GM10248 (cell line): ENCODE results near the gene GSG1L.

Experiments
- CTCF ChIA-PET: fragments of 300-600 bp; sonication (Branson Sonifier 250); formaldehyde crosslinking; extraction: SDS; loops from one replicate; lab custom pipeline; 2021; ENCODE audit warnings: antibody characterized with exemption; lab: Yijun Ruan, JAX
- POLR2A ChIA-PET: fragments of 350-650 bp; sonication (Branson Sonifier 250); formaldehyde crosslinking; extraction: SDS; loops from one replicate; lab custom pipeline; 2020; ENCODE audit warnings: antibody characterized with exemption; lab: Yijun Ruan, JAX
- DNase-seq: peaks from one replicate; pipeline ENCODE4 v3.0.0; 2012; ENCODE audit errors: extremely low spot score
- CTCF ChIP-seq: IDR thresholded peaks from 2 replicates; pipeline ENCODE4 v1.5.1; 2012; ENCODE audit warnings: mild to moderate bottlenecking, low read depth; ENCODE audit errors: extremely low read depth, missing control alignments, control extremely low read depth

The GSG1L gene

DNA sequence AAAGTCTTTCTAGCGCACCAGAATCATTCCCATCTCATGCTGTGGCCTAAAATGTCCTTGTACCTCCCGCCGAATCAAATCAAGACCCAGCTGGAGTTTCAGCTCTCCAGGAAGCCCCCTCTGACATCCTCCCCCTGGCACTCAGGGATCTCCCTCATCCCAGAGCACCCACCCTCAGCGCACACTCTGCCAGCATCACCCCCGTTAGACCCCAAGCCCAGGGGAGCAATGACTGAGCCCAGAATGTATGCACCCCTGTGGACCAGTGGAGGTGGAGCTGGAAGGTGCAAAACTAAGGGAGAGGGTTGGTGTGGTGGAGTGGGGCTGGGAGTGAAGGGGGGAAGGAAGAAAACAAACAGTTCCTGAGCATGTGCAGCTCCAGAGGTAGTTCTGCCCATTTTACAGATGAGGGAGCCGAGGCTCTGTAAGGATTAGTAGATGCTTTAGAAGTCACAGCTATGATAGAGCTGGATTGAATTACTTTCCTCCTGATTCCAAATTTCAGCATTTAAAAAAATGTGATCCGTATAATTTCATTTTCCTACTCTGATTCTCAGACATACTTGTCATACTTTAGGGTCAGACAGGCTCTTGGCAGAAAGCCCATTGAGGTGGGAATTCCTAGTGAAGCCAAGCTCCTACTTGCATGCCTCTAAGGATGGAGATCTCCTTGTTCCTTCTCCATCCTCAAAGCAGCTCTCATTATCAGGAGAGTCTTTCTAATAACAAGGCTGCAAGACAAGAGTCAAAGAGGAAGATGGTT lies 270.8 kb downstream of the GSG1L start:
- DNase-seq: no peak
- ChIA-PET CTCF (no interaction called here), POLR2A (no interaction called here)
- no peak for TF ChIP-seq CTCF

DNA sequence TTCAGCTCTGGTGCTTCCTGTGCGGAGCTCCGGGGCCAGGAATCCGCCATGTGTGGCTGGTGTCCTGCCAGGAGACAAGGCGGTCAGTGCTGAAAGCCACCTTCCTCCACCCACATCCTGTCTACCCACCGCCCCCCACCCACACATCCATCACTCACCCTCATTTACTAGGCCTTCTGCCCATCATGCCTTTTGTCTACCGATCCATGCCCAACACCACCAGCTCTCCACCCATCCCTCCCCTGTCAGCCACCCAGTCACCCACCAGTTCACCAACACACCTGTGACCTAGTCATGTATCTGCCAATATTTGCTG lies 272.2 kb downstream of the GSG1L start:
- ChIA-PET POLR2A (no interaction called here), CTCF (no interaction called here)
- no peak for TF ChIP-seq CTCF
- DNase-seq: no peak

DNA sequence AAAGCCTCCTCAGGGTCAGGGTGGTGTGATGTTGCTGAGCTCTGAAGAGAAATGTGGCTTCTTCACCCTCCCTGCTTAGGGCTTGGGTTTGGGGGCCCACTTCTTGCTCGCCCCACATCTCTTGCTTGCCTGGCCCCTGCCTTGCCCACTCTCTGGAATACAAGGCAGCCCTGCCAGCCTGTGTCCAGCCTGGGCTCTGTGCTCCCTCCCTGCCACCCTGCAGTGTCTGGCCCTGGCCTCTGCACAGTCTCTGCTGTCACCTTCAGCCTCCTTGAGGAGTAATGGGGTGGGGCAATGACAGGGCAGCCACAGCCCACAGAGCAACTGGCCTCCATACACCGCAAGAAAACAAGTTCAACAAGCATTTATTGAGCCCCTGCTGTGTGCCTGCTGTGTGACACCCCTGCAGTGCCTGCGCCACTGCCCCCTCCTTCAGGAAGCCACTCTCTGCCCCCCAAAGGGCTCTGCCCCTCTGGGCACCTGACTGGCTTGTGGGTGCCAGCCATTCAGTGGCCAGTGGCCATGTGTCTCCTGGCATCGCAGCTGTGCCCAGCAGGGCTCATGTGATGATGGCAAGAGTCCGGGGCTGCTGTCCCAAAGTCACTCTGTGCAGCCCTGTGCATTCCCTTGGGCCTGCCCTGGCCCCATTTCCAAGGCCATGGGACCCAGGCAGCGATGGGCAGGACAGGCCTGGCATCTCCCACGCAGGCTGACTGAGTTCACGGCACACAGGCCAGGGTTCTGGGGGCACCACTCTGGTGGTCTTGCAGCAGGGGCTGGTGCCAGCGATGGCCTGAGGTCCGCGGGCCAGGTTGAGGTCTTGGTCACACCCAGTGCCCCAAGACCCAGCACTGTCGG lies 272.7 kb downstream of the GSG1L start:
- CTCF ChIA-PET: no interaction called here
- no peak for TF ChIP-seq CTCF
- POLR2A ChIA-PET: no interaction called here
- DNase-seq: no peak

DNA sequence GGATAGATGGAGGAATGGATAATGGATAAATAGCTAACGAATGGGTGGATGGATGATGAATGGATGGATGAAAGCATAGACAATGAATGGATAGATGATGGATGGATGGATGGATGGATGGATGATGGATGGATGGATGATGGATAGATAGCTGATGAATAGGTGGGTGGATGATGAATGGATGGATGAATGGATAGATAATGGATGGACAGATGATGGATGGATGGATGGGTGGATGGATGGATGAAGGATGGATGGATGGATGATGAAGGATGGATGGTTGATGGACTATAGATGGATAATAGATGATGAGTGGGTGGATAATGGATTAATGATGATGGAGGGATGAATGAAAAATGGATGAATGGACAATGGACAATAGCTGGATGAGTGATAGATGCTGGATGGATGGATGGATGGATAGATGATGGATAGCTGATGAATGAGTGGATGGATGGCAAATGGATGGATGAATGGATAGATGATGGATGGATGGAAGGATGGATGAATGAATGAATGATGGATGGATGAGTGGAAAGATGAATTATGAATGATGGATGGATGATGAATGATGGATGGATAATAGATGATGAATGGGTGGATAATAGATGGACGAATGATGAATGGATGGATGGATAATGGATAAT lies 273.8 kb downstream of the GSG1L start:
- DNase-seq: no peak
- POLR2A ChIA-PET: no interaction called here
- TF ChIP-seq CTCF: no peak
- CTCF ChIA-PET: interaction anchor here (2.2 kb wide), 1 partner anchor 10 kb away, joined by 7 read pairs; no protein-coding TSS in a partner anchor

GRCh38 chr16:27789150-27789549 lies 274.4 kb downstream of the GSG1L start:
- POLR2A ChIA-PET: no interaction called here
- no peak for TF ChIP-seq CTCF
- CTCF ChIA-PET: interaction anchor here (2.2 kb wide), 1 partner anchor 10 kb away, joined by 7 read pairs; no protein-coding TSS in a partner anchor
- DNase-seq: no peak

DNA sequence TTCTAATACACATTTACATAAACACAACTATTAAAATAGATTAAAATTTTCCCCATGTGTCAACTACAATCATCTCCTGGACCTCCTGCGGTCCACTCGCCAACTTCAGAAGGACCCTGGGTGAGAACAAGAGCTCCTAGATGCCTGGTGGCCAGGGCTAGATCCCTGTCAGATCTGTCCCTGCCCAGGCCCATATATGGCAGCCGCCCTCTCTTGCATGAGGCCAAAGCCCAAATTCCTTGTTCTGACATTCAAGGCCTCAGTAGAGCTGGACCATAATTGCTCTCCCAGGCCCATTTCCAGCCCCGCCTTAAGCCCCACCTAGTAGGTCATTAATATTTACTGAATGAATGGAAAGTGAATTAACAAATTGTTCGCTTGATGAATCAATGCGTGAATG lies 275.8 kb downstream of the GSG1L start:
- DNase-seq: no peak
- CTCF ChIA-PET: no interaction called here
- TF ChIP-seq CTCF: no peak
- POLR2A ChIA-PET: no interaction called here
